Measurements from ENCODE around the gene ADAMTSL1.

DNA sequence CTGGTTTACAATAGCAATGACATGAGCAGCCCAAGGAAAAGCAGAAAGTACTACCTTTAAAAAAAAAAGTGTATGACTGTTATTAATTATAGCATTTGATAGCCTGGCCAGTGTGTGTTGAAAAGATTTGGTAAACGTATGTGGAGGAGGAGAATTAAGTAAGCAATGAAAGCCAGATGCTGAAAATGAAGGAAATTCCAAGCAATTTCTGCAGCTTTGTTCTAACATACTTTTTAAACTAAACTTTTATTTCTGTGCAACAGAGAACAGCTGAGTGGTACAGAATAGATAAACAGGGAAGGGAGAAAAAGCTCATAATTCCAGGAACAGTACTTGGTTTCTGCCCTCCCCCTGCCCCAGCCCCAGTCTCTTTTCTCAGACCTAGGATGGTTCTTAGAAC lies 252.6 kb downstream of the ADAMTSL1 start:
- TF ChIP-seq CTCF (conservative IDR thresholded peaks at IDR 0.05; ENCODE audit: low read depth in 2 of 2) (no peak), POLR2AphosphoS5 (IDR thresholded peaks at IDR 0.05; ENCODE audit: low read depth) (no peak), EZH2 (IDR thresholded peaks at IDR 0.05; ENCODE audit: low read depth, unreplicated experiment) (no peak), REST (IDR thresholded peaks at IDR 0.05; ENCODE audit: unreplicated experiment) (no peak), EZH2phosphoT487 (IDR thresholded peaks at IDR 0.05; ENCODE audit: unreplicated experiment) (no peak), ZNF114 (CRISPR knock-in tag; IDR thresholded peaks at IDR 0.05) (no peak)
- TF ChIP-seq, protein P1, sequence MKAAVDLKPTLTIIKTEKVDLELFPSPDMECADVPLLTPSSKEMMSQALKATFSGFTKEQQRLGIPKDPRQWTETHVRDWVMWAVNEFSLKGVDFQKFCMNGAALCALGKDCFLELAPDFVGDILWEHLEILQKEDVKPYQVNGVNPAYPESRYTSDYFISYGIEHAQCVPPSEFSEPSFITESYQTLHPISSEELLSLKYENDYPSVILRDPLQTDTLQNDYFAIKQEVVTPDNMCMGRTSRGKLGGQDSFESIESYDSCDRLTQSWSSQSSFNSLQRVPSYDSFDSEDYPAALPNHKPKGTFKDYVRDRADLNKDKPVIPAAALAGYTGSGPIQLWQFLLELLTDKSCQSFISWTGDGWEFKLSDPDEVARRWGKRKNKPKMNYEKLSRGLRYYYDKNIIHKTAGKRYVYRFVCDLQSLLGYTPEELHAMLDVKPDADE (IDR thresholded peaks at IDR 0.05): no peak
